Measurements from ENCODE around the gene GPC5.
"Not testable (repeated sequence)": the region's sequence is repeated elsewhere in the genome, so short reads cannot be mapped to it uniquely, and the experiment has no call there.

The GPC5 gene

DNA sequence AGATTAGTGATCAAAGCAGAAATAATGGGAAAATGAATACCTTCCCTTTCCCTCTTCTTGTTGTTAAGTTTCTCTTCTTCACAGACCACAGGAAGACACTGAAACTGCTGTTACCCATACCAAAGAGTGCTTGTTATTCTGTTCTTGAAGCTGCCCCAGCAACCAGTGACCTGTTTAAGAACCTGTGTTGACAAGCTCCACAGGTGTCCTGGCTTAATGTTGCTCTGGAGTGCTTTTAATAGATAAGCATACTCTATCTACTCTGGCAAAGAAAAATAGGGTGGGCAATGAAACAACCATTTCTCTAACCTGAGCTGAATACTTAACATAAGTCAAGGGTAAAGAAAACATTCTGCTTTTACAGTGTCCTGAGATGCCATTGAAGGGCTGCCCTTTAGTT is 1321.4 kb downstream of the GPC5 start:
- peak; percentile 64 for DNase-seq

DNA sequence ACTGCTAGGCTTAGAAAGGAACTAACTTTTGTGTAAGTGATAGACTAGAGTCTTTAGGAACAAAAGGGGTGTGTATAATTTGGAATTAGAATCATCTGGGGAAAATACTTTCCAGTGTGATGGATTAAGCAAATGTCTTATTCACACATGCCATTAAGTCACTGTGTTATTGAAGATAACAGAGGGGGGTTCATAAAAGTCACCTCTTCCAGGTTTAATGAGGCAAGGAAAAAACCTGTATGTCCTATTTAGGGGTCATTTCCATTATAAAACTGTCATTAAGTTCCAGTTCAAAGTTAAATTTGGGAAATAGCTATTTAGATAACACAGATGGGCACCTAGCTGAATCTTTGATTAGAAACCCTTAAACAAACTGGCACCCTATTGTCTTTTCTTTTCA is 1323.2 kb downstream of the GPC5 start:
- no peak for DNase-seq

DNA sequence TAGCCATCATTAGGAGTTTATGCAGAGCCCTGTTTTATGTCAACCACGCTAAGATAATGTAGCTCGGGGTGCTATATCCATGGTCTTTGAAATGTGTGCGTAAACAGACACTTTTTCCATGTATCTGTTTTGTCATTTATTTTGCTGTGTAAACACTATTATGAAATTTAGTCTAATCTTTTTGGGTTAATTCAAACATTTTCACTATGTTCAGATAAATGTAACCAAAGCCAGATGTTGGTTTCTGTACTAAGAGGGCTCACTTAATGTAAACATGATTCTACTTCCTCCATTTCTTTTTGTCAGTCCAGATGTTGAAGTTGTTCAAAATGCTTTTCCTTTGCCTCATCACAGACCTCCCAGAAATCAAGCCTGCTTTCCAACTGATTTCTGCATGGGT is 1328.7 kb downstream of the GPC5 start:
- no peak for DNase-seq

DNA sequence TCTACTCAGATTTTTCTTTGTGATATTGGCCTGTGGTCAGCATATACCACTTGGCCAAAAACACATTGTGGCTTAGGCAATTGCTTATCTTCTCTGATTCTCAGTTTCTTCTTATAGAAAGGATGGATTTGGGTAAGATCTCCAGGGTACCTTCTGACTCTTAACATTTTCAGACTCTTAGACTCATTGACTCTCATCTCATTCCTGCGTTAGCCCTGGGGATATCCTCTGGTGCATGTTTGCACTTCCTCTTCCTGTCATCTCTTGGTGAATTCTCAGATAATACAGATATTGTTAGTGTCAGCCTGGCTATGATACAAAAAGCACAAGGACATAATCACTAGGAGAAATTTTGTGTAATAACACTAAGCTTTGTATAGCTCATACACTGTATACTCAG is 1335.6 kb downstream of the GPC5 start:
- DNase-seq = no peak

DNA sequence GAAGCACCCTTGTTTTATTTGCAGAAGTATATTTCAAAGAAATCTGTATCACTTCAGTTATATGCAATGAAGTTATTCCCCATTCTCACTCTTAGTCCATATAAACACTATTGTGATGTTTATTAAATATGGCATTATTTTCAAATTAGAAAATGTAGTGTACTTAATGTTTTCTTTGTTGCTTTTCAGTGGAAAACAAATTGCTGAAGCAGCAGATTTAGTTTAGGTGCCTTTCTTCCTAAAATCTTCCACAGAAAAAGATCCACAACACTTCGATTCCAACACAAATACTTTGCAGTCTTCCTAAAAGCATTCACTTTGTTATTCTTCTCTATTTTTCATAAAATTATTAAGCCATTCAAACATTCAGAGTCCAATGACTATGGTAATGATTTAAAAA is 1336.1 kb downstream of the GPC5 start:
- no peak for DNase-seq

DNA sequence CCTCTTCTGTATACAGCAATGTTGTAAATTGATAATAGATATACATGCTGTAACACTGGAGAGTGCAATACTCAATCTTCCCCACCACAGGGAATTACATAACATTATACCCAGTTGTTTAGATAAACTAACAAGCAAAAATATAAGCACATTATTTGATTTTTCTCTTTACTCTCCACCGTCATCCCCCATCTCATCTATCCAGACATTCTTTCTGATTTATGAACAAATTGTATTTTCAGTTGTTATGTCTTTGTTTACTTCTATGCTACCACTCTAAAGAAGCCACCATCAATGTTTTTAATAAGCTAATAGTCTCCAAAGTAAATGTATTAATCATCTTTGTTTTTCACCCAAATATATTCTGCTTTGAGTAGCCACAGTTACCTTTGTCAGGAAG is 1337.5 kb downstream of the GPC5 start:
- no peak for DNase-seq

DNA sequence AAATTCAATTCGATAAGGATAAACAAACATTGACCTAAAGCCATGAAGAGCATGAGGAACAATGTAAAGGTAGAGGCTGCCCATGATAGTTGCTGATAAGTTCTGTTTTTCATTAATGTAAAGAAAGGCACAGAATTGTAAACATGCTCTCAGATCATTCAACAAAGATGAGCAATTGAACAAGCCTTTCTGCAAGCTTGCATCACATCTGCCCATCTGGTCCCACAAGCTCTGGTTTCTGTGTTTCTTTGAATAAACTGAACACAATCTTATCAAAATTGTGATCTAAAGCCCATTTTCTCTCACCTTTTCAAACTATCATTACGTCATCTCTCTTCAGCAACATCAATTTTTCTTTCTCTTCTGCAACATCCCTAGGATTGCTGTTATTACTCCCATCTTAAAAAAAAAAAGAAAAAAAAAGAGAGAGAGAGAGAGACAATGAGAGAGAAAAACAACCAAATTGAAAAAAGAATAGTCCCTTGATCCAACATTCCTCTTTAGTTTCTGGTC is 1340.9 kb downstream of the GPC5 start:
- DNase-seq = no peak

DNA sequence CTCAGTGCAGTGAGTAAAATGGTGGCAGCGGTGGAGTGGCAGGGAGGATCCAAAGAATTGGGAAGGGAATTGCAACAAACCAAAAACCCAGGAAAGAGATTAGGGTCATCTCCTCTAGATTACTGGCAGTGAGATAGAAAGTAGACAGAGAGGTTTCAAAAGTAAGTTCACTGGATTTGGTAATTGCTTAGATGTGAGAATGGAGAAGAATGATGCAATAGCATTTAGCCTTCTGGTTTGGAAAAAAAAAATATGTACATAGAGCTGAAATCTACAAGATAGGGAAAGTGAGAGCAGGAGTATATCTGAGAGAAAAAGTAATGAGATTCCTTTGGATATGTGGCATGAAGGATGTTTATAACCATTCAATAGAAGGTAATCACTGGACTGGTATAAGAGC is 1345.6 kb downstream of the GPC5 start:
- no peak for DNase-seq

DNA sequence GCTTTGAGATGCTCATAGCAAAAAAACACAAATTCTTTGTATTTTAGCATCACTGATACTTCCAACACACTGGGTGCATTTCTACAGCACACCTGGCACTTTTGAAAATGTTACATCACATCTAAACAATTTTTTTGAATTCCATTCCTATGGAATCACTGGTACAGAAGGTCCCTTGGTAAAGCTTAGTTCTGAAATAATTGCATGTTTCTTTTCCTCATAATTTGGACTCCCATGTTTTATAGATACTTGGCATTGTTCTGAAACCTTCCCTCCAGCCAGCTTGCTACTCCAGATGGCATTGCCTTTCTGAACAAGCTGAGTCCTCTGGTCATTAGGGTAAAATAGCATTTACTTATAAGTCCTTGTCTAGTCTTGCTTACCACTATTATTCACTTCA is 1346.8 kb downstream of the GPC5 start:
- DNase-seq = peak; percentile 7

DNA sequence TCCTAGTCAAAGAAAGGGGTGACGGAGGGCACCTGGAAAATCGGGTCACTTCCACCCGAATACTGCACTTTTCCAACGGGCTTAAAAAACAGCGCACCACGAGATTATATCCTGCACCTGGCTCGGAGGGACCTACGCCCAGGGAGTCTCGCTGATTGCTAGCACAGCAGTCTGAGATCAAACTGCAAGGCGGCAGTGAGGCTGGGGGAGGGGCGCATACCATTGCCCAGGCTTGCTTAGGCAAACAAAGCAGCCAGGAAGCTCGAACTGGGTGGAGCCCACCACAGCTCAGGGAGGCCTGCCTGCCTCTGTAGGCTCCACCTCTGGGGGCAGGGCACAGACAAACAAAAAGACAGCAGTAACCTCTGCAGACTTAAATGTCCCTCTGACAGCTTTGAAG is 1354.3 kb downstream of the GPC5 start:
- not testable (repeated sequence) for DNase-seq

DNA sequence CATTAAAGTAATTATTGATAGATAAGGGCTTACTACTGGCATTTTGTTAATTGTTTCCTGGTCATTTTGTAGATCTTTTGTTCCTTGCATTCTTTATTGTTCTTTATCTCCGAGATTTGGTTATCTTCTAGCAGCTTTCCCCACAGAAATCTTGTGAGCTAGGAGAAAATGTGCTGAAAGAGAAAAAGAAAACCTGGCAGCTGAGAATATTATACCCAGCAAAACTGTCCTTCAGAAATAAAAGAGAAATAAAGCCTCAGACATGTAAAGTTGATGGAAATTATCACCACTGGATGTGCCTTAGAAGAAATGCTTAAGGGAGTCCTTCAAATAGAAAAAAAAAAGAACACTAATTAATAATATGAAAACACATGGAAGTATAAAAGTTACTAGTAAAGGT is 1363.3 kb downstream of the GPC5 start:
- no peak for DNase-seq

DNA sequence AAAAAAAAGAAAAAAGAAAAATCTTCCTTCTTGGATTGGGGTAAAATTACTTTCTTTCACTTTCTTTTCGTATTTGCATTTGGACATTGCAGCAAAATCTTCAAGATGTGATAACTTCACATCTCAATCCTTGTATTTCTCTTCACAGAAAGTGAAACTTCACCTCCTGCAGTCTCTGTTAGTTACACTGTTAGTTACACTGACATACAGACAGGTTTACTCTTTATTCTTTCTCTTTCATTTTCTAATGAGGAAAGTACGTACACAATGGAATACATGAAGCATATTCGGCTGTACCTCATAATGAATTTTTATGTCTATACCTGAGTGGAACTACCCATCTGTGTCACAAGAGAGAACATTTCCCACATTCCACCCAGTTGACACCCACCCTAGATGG is 1369.0 kb downstream of the GPC5 start:
- no peak for DNase-seq

DNA sequence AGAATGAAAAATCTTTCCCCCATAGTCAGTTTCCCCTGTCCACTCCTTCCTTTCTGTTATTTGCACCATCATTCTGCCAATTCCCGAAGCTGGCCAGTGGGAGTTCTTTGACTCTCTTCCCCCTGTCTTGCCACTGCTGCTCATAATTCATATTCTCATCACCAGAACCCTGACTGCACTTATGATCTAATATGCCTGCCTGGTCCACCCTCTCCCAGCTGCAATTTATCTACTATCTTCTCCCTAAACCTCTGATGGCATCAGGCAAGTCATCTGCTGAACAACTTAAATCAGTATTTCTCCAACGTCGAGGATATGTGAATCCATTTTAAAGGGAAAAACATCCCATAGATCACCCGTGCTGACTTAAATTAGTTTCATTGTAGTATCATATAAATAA is 1370.2 kb downstream of the GPC5 start:
- DNase-seq = no peak

DNA sequence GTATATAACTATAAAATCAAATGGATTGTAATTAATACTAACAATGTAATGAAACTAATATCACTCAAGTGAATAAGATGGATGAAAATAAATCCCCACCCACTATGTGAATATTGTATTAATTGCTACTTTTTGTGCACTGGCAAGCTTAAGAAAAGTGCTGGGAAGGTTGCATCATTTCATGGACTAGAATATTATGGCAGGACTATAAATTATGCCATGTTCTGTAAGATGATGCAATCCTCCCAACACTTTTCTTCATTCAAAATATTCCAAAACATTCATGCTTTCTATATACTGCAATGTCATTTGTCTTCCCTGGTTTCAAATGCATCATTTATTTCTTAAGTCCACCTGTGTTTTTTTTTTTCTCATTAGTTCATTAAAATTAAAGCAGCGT is 1370.6 kb downstream of the GPC5 start:
- no peak for DNase-seq

DNA sequence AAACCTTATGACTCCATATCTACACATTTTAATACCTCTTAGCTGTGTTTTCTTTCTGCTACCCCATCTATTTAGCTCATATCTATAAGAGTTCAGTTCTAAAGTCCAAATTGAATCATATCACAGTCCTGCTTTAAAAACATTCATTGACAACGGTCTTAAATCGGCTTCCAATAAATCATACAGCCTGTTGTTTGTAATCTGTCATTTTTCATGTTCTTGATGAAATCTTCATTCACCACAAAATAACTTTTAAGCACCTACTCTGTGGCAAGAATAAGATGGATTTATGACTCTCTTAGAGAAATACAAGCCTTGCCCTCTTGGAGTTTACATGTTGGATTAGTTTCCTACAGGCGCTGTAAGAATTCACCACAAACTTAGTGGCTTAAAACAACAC is 1377.2 kb downstream of the GPC5 start:
- no peak for DNase-seq

DNA sequence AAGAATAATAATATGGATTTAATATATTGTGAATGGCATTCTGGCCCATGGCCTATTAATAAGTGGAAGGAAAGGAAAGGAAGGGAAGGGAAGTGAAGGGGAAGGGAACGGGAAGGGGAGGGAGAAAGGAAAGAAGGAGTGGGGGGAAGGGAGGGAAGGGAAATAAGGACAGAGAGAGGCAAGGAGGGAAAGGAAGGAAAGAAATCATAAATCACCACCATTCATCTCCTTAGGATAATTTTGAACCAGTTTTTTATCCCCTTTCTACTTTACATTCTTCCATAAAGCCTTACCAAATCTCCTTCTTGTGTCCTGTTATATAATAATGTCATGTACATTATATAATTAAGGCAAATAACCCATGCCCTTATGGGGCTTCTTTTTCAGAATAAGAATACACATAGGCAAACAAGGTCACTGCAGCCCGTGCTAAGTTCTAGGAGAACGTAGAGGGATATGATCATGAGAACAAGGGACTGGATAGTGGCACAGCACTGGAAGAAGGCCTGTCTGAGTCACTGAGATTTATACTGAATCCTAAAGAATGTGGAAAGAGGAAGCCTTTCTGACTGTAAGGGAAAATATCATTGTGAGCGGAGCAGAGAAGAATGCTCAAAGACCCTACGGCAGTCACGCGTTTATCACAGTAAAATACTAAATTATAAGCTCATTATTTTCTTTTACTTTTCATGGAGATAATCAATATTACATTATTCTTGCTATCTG is 1383.7 kb downstream of the GPC5 start:
- DNase-seq = no peak

DNA sequence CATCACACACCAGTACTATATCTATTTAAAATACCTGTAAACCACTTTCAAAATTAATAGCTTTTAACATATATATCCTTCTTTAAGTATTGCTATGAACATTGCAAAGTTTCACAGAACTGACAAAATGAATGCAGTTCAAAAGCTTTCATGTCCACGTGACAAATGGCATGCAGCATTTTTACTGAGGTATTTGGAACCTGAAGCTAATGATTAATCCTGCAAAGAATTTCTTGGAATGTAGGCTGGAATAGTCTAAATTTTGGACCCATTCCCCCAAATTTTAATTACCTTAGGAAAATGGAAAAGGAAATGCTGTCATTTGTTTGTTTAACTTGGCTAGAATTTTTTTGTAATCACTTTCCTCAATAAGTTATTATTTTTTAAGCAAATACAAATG is 1404.4 kb downstream of the GPC5 start:
- no peak for DNase-seq

DNA sequence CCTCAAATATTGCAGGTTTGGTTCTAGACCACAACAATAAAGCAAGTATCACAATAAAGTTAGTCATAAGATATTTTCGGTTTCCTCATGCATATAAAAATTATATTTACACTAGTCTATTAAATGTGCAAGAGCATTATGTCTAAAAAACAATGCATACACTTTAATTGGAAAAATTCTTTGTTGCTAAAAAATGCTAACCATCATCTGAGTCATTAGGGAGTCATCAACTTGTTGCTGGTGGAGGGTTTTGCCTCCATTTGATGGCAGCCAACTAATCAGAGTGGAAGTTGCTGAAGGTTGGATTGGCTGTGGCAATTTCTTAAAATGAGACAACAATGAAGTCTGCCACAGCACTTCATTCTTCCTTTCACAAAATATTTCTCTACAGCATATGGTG is 1405.9 kb downstream of the GPC5 start:
- DNase-seq = no peak

DNA sequence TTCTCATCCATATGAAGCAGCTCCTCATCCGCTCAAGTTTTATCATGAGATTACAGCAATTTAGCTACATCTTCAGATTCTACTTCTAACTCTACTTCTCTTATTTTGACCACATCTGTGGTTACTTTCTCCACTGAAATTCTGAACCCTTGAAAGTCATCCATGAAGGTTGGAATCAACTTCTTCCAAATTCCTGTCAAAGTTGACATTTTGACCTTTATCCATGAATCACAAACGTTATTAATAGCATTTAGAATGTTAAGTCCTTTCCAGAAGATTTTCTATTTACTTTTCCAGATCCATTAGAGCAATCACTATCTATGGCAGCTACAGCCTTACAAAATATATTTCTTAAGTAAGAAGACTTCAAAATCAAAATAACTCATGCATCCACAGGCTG is 1406.5 kb downstream of the GPC5 start:
- no peak for DNase-seq

DNA sequence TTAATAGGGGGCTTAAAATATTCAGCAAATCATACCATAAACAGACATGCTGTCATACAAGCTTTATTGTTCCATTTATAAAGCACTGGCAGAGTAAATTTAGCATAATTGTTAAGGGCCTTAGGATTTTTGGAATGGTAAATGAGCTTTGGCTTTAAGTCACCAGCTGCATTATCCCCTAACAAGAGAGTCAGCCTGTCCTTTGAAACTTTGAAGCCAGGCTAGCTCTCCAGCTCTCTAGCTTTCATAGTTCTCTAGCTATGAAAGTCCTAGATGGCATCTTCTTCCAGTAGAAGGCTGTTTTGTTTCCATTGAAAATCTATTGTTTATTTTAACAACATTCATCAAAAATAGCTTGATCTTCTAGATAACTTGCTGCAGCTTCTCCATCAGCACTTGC is 1407.3 kb downstream of the GPC5 start:
- no peak for DNase-seq

DNA sequence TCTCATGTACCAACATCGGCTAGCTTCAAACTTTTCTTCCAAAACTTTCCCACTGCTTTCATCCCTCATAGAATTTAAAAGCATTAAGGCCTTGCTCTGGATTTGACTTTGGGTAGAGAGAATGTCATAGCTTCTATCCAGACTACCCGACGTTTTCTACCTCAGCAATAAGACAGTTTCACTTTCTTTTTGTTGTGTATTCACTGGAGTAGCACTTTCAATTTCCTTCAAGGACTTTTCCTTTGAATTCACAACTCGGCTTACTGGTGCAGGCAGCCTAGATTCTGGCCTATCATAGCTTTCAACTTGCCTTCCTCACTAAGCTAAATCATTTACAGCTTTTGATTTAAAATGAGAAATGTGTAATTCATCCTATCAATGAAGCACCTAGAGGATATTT is 1407.8 kb downstream of the GPC5 start:
- DNase-seq = no peak

DNA sequence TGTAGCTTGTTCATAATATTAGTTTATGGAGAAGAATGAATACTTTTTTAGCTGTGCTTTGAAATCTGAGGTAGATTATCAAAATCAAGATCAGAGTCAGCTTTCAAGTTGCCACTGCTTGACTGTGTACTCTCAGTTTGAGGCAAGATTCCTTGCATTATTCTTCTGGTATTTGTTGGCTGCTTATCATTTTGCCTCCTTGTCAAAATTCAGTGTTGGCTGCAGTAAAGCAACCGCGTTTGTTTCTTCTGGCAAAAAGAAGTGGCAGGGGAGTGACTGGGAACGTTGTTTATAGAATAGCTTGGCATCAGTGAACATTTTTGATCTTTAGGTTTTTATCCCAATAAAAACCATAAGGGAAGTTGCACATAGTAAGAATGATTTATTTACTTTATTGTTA is 1408.9 kb downstream of the GPC5 start:
- DNase-seq = no peak

DNA sequence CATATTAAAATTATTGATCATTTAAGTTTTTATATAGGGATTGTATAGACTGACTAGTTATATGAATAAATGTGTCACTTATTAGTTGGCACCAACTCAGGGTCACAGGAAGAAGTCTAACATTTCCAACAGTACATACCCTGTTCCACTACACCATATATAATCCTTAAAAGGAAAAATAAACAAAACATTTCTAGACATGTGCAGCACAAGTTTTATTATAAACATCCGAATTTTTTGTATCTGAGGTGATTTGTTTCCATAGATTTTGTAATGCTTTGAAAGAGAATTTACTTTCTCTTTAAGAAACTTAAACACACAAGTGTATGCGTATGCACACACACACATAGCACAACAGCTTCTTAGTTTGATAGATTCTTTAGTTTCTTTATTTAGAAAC is 1409.5 kb downstream of the GPC5 start:
- DNase-seq = no peak

DNA sequence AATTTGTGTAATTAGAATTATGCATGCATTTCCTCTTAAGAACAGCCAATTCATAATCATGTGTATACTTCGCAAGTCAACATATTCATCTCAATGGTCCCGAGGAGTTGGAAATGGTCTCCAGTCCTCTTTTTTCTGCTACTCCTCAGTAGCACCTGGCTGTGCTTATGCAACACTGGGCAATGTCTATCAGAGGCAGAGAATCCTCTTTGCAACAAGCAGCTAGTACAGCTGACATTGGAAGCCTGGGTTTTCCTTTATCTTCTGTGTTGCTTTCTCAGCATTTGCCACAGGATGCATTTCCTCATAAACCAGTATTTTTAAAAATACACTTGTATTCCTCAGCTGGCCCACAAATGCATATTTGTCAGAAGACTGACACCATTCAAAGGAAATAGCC is 1422.9 kb downstream of the GPC5 start:
- no peak for DNase-seq

DNA sequence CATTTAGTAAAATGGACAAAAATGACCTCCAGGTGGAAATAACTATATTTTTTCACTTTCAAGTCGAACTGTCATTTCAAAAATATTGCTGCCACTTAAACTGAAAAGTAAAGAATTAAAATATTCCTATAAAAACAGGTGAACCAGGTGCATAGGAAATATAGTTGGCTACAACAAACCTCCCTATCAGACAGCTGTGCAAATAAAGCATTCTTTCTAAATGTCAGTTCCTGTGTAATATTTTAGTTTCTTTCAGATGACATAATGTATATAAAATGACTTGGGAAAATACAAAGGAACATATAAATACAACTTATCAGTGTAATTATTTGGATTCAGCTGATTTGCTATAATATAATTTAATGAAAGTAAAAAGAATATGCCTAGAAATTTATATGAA is 1424.6 kb downstream of the GPC5 start:
- no peak for DNase-seq
